SW480 (cell line): ENCODE measurements around the gene LZTS3.
"Not testable (repeated sequence)": the region's sequence is repeated elsewhere in the genome, so short reads cannot be mapped to it uniquely, and the experiment has no call there.

Source experiments
- DNase-seq: peaks from one replicate; pipeline ENCODE4 v3.0.0-alpha.2; 2016; ENCODE audit warnings: low spot score

The LZTS3 gene

DNA sequence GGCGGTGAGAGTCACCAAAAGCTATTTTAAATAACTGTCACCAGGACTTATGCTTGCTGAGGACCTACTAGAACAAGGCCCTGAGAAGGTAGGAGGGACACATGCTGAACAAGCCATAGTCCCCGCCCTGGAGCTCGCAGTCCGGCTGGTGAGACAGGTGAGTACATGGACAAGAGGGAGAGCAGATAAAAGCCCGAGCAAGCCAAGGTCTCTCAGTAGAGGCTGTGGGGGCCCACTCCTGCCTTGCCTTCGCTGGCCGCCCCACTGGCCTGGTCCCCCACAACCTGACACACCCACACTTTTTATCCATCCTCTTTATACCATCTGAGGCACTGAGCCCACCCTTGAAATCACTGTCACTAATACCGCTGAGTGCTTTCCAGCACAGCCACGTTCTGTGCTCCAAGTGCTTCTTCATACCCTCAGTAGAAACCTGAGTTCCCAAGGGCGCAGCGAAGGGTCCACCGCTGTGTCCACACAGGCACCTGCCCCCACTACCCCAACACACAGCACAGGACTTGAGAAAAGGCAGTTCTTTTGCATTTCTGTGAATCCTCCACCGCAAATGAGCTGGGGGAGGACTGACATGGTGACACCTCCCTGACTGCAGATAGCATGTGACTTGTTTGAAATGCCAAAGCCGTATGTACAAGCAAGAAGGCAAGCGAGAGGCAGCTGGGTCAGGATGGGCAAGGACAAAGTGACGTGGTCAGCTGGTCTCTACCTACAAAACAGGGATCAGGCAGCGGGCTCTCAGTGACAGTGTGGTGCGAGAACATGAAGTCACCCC lies 19.1 kb upstream of the LZTS3 start:
- DNase-seq: no peak

DNA sequence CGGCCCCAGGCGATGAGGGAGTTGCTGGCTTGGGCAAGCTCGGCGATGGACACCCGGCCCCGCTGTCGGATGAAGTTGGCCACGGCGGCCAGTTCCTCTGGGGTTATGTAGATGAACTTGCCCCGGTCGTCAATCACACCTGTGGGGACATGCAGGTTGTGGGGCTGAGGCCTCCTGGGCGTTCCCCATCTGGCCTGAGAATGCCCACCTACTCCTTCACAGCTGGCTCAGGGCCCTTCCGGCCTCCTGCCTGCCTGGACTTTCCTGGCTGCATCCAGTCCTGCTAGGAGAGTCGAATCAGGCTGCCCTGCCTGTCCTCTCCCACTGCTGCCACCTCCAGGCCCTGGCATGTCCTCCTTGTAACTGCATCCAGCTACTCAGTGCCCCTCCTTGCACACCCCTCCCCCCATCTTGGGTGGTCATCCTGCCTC lies 17.3 kb upstream of the LZTS3 start:
- DNase-seq: no peak

DNA sequence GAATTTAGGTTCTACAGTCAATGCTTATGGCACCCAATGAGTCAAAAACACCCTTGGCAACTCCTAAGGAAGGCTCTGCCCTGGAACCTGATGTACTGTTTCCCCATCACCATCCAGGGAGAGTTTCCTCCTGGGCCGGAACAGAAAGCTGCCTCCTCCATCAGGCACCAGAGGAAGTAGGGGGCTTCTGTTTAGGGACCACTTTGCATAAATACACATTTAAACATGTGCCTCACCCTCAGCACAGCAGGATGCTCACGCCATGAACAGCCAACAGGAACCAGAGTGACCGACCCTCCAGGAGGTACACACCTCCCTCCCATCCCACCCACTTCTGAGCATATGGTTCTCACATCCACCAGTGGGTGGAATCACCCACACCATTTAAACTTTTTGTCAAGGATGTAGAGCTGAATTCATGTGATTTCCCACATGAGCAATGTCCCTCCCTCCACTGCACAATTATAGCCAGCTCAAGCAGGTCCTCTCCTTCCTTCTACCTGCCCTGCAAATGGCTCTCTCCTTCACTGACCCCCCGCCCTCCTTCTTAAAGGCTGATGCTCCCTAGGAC lies 16.3 kb upstream of the LZTS3 start:
- DNase-seq: no peak

DNA sequence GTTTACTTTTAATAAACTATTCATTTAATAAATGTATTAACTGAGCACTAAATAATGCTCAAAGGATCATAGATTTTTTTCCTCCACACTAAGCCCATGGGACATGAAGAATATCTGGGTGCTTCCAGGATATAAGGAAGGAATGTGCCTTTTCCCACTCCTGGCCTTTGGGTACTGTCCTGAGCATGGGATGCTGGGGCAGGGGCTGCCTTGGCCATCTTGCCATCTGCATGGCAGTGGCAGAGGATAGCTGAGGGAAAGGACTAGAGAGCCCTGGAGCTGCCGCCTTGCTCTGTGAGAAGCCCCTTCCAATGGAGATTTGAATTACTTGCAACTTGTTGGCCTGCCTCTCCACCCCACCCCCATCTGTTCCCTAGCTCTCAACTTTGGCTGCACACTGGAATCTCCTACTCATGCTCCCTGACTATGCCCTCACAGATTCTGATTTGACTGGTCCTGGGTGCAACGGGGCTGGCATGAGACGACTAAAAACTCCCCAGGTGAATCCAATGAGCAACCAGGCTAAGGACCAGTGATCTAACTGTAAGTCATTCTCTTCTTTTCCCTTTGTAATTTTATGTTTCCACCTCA lies 15.6 kb upstream of the LZTS3 start:
- no peak for DNase-seq

DNA sequence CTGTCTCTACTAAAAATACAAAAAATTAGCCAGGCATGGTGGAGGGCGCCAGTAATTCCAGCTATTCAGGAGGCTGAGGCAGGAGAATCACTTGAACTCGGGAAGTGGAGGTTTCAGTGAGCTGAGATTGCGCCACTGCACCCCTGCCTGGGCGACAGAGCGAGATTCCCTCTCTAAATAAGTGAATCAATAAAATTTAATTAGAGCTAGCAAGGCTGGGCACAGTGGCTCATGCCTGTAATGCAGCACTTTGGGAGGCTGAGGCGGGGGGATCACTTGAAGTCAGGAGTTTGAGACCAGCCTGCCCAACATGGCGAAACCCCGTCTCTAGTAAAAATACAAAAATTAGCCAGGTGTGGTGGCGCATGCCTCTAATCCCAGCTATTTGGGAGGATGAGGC lies 14.5 kb upstream of the LZTS3 start:
- not testable (repeated sequence) for DNase-seq

DNA sequence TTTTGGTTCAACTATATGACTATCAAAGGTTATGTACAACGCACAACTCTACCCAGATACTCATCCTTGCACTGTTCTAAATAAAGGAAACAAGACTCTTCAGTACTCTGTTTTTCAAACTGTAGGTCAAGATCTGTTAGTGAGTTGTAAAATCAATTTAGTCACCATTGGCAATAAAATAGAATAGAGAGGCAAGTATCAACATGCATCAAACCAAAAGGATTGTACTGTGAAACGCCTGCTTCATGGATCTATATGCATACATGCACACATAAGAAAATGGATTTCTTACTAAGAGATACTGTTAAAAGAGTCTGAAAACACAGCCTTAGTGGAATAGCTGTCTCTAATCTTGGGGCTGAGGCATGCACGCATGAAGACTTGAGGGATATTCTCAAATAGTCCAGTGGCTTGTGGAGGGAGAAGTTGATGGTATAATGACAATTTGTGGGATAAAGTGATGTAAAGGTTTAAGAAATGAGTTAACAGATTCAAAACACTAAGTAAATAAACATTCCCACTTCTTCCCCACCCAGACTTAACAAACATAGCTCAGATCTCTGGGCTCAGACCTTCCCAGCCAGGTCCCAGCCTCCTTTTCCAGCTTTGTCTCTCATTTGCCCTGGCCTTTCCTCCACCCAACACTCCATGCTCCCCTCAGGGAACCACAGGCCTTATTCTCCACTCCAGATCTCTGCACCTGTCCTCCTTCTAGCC lies 10.7 kb upstream of the LZTS3 start:
- no peak for DNase-seq

DNA sequence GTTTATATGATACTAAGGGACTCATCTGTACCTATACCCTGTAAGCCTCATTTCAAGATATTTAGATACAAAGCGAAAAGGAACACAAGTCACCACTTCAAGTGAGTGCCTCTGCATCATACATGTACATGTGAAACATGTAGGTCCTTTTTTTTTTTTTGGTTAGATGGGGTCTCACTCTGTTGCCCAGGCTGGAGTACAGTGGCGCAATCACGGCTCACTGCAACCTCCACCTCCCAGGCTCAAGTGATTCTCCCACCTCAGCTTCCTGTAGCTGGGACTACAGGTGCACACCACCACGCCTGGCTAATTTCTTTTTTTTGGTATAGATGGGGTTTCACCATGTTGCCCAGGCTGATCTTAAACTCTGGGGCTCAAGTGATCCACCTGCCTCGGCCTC lies 9.1 kb upstream of the LZTS3 start:
- not testable (repeated sequence) for DNase-seq

DNA sequence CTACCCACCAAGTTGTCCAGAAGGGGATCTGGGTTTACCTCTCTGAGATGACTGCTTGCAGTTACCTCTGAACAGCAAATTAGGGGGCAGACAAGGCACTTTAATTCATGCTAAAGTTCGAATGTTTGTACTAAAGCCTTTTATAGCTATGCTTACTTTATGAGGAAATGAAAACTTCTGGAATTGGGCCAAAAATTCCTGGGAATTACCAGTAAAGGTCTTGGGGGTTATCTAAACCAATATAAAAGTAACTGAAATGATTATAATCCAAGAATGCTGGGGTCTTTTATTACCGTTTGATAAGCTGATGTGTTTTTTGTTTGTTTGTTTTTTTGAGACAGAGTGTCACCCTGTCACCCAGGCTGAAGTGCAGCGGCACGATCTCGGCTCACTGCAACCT lies 7.9 kb upstream of the LZTS3 start:
- no peak for DNase-seq

DNA sequence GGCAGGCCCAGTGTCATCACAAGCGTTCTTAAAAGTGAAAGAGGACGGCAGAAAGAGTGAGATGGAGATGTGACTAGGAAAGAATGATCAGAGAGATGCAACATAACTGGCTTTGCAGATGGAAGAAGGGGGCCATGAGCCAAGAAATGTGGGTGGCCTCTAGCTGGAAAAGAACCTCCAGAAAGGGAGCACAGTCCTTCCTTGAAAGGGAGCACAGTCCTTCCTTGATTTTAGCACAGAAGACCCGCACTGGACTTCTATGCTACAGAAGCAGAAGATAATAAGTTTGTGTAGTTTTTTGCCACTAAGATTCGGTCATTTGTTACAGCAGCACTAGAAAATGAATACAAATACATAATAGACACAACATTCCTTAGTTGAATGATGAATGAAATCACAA lies 7.0 kb upstream of the LZTS3 start:
- DNase-seq: no peak

DNA sequence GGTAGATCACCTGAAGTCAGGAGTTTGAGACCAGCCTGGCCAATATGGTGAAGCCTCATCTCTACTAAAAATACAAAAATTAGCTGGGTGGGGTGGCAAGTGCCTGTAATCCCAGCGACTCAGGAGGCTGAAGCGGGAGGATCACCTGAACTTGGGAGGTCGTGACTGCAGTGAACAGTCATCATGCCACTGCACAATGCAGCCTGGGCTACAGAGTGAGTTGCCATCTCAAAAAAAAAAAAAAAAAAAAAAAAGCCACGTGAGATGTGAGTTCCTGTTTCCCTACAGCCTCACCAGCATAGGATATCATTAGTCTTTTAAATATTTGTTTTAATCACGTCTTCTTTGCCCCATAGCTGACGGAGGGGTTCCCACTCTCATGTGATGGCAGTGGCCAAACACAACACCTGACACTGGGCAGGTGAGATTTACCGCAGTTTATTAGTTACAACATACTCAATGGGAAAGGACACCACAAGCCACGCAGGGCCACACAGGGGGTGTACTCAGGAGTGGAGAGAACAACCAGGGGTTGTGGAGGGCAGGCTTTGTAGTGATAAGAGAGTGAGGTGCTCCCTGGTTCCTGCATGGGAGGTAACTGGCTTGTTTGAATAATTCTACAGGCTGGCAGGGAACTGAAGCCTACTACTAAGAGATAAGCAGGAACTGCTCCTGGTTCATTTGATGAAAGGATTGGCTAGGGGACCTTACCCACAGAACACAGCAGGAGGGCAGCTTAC lies 4.6 kb upstream of the LZTS3 start:
- no peak for DNase-seq

DNA sequence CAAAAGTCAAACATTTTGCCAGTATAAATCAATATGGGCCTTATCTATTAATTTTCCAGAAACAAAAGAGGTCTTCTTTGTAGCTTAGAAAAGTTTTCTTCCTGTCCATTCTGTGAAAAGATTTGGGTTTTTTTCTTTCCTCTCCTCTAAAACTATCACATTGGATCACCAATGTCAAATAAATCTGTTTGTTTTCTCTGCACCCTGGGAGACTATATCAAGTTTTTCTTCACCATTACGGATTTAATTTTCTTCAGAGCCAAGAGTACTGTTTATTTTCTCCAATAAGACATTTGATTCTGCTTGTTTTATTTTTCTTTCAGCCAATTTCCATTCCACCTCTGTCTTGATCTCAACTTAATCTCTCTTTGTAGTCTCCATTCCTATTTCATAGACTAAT lies 1.9 kb upstream of the LZTS3 start:
- DNase-seq: no peak

DNA sequence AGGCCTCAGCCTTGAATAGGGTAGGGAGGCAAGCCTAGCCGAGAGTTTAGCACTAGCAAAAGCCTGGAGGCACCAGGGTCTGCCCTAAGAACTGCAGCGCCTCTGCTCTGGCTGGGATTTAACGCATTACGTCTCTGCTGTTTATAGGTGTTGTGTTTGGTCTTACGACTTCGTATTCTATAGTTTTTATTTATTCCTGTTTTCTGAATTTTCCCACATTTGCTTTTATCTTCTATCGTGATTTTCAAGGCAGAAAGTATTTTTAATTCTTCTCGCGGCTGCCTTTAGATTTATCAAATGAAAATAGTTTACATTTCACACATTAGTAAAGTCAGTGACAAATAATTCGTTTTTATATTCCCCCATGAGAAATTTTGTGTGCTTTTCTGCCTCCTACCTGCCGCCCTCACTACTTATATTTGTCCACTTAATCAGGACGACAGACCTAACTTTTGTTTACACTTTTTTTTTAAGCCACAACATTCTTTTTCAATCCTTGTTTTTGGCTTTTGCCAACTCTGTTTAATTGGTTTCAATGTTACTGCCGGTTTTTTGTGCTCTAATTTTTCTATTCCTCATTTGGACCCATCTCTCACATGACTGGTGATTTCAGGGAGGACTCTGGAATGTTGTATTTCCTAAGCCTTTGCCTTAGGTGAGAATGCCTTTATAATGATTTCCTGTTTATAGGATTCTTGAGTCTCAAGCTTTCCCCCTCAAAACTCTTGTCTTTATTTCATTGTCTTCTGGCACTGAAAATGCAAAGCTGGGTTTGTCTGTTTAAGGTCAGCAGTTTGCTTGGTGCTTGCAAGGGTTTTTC lies 1.3 kb upstream of the LZTS3 start:
- DNase-seq: peak; percentile 76

DNA sequence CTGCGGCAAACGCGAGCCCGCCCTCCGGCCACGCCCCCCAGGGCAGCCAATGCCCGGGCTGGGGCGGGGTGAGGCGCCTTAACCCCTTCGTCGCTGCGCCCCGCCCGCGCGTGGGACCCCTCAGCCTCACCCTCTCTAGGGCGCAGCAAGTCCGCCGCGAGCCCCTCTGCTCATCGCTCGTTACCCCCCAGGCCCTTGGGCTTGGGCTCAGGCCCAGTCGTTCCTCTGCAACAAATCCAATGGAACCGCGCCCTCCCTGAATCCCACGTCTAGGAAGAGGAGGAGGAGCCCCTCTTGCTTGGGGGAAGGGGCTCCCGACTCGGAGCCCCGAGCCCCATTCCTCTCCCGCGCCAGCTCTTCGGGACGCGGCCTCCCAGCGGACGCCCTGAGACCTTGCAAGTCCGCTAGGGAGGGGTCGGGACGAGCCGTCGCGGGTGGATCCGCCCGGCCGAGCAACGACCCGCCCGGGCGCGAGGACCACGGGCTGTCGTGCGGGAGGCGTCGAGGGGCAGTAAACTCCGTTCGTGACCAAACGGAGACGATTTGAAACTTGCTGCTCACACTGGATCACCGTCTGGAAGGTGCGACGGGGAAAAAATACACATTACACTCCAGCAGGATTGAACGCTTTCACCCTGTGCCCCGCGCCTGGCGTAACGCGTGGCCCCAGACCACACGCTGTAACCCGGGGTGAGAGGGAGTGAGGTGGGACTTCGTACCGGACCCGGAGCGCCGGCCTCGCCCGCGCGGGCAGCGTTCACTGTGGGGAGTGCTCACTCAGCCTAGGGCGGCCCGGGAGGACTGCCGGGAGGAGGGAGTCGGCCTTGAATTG lies 477 bp upstream of the LZTS3 start:
- DNase-seq: peak; percentile 79

DNA sequence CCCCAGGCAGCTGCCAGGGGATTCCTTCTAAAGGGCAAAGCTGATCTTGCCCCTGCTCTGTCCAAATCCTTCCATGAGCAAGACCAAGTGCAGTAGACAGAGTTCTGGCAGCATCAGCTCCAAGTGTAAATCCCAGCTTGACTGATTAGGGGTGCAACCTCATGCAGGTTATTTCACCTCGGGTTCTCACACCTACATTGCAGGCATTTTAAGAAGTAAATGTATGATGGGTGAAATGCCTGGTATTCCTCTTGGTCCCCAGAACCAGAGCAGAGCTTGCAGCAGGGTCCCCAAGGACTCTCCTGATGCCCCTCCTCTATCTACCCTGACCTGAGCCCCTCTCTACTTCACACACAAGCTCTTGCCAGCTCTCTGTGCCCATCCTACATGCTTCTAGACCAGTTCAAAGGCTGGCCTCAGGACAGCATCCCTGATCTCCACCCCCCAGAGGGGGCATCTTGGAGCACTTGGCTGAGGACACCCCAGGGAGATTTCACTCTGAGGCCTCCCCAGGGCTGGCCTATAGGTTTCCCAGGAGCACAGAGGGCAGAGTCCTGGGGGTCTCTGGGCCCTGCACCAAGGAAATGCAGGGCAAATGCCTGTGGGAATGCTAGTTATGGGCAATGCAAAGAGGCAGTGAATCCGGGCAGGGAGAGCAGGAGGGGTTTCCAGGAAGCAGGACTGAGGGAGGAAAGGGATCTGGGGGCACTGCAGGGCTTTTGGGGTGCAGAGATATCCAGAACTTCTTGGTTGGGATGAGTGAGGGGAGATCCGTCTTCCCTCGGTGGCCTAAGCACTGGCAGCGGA lies 1.0 kb downstream of the LZTS3 start:
- DNase-seq: no peak

DNA sequence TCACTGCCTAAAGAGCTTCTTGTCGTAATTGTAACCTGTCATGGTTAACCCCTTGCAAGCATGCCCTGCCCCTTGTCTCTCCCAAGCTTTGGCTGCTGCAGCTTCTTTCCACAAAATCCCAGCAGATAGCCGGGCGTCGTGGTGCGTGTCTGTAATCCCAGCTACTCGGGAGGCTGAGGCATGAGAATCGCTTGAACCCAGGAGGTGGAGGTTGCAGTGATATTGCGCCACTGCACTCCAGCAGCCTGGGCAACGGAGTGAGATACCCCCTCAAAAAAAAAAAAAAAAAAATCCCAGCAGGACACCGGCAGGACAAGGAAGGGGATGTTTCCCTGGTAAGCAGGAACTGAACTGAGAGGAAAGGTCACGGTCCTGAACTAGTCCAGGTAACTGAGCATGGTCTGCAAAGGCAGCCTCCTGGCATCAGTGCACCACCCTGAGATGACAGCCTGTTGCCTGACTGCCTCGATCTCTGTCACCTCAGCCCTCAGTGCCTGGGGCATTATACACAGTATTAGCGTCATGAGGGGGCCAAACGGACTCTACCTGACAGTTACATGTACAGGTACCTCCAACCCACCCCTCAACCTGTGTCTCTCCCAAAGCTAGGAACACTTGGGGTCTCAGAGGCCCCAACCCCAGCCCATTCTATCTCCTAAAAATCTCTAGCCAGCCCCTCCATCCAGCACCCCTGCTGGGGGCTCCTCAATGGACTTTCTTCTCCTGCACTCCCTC lies 1.8 kb downstream of the LZTS3 start:
- DNase-seq: no peak

DNA sequence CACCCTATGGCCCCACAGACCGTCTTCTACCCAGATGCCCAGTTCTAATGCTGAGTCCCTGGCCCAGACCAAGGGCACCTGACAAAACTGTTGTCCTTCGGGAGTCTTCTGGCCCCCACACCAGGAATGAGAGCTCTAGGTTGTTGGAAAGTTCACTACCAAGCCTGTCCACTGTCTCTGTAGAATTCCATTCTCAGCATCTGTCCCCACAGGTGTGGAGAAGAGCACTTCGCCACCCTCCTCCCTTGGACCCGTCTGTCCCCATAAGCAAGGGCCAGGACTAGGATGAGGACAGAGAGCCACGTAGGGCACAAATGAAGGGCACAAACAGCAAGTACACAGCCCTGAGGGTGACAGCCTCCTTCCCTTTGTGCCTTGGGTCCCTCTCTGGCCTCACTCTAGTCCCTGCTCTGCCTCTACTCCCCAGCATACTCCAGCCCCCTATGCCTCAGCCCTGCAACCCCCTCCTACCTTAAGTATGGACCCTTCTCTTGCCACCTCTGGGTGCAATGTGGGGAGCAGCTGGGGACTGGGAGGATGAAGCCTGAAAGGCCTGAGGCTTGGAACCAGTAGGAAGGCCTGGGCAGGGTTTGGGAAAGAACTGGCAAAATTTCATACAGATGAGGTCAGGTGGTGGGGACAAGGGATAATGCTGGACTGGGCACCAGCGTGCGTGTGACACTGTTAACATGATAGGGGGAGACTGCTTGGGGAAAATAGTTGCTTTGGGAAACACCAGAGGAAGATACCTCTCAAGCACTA lies 4.3 kb downstream of the LZTS3 start:
- no peak for DNase-seq

DNA sequence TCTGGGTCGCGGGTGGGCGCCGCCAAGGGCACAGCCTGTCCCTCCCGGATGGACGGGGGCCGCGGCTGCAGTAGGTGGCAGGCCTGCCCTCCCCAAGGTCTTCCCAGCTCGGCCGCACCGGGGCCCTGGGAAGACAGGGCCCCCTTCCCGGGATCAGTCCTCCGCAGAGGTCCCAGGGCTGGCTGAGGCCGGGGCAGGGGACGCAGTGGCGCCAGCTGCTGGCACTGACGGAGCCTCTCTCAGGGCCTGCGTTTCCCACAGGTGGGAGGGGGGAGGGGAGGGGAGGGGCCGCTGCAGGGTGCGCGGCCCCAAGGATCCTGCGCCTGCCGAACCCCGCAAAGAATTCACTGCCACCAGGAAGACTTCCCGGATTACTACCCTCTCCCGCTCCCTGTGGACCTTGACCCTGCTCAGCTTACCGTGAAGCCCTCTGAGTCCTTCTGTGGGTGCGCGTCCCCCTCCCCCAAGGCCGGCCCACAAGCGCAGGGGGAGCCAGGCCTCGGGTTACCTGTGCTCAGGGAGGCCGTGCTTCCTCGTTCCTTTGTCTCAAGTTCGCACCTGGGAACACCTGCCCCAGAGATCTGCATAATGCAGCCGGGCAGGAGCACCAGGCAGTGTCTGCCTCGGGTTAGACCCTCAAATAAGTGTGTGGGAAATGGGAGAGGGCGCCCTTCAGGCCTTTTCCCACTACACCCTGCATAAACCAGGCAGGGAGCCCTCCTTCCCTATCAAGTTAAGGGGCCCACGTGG lies 5.1 kb downstream of the LZTS3 start:
- DNase-seq: peak; percentile 50
